NCI-H510A treated with DMSO at 0.1 percent for 48 hours (cell line): ENCODE data around the gene GSTM4.
A peak's percentile ranks its signal among the peaks of the same experiment; 100 is the strongest.

ENCODE experiments used
- DNase-seq: peaks from one replicate; lab custom pipeline; 2025; lab: John Stamatoyannopoulos, UW

The GSTM4 gene

DNA sequence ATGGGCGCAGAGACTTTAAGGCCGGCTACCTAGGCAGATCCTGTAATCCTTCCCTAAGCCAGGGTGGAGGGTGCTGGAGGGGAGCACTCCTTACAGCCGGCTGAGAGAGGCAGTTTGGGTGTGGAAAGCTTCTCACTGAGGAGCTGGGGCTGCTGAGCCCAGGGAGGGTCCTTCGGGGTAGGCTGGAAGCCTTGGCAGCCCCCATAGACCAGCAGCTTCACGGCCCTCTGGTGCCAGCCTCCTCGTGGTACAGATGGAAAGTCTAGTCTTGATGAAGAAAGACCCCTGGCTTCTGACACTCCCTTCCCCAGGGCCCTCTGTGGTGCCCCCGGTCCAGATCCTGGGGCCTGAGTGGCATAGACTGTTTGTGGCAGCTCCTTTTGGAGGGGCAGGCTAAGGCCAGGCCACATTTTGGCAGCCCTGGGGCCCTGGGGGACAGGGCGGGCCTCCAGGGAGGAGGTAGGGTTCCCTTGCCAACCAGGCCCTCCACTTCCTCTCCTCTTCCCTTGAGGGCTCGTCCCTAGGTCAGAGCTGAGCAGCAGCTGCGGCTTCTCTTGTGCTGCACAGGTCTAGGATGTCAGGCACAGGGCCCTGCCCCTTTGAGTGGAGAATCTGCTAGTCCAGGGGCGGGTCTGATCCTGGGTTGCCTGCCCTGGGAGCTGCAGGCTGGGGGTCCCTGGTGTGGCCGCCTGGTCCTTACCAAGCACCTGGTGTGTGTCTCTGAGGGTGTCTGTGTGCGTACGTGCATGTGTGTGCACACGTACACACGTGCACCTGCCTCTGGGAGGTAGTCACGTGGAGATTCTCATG is 31.5 kb upstream of the GSTM4 start:
- DNase-seq: peak; percentile 66

GRCh38 chr1:109625176-109625575 is 30.7 kb upstream of the GSTM4 start:
- DNase-seq: no peak

GRCh38 chr1:109625601-109626560 is 30.0 kb upstream of the GSTM4 start:
- no peak for DNase-seq

- no peak for DNase-seq
Measured at GRCh38 chr1:109626682-109627408, 29.1 kb upstream of the GSTM4 start.

DNA sequence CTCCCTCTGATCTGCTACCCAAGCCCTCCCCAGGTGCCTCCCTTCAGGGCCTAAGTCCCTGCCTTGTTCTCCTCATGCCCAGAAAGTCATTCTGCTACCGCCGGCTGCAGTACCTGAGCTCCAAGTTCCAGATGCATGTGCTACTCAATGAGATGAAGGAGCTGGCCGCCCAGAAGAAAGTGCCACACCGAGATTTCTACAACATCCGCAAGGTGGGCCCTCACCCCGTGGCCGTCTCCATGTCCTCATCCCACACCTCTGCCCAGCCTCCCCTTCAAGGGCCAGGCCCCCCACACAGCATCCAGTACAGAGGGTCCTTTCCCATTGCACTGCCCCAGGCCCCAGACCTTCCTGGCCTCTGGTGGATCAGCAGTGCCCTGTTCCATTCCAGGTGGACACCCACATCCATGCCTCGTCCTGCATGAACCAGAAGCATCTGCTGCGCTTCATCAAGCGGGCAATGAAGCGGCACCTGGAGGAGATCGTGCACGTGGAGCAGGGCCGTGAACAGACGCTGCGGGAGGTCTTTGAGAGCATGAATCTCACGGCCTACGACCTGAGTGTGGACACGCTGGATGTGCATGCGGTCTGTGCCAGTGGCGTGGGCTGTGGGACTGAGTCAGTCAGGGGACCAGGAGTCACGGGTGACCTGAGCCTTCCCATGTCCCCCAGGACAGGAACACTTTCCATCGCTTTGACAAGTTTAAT is 28.1 kb upstream of the GSTM4 start:
- DNase-seq: no peak

GRCh38 chr1:109628540-109629321 is 27.2 kb upstream of the GSTM4 start:
- no peak for DNase-seq

- DNase-seq: no peak
Measured at GRCh38 chr1:109629372-109630030, 26.4 kb upstream of the GSTM4 start.

DNA sequence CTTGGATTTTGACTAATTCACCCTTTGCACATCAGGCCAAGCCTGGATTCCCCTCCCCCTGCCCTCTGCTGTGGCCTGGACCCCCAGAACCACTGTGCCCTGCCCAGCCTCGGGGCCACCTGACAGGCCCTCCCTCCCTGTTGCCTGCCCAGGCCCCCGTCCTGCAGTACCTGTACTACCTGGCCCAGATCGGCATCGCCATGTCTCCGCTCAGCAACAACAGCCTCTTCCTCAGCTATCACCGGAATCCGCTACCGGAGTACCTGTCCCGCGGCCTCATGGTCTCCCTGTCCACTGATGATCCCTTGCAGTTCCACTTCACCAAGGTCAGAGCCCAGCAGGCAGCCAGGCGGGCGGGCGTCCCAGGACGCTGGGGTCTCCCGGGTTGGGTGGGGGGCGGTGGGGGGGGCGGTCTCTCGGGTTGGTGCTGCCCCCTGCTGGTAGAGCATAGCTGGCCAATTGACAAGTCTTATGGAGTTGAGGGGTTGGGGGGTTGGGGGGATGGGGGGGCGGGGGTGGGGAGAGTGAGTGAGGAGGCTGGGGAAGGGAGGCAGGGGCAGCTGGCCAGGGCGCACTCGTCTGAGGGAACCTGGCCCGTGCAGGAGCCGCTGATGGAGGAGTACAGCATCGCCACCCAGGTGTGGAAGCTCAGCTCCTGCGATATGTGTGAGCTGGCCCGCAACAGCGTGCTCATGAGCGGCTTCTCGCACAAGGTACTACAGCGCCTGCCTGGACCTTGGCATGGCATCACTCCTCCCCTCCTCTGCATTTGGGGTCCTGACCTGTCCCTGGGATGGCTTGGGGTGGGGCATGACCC is 25.6 kb upstream of the GSTM4 start:
- DNase-seq: no peak

DNA sequence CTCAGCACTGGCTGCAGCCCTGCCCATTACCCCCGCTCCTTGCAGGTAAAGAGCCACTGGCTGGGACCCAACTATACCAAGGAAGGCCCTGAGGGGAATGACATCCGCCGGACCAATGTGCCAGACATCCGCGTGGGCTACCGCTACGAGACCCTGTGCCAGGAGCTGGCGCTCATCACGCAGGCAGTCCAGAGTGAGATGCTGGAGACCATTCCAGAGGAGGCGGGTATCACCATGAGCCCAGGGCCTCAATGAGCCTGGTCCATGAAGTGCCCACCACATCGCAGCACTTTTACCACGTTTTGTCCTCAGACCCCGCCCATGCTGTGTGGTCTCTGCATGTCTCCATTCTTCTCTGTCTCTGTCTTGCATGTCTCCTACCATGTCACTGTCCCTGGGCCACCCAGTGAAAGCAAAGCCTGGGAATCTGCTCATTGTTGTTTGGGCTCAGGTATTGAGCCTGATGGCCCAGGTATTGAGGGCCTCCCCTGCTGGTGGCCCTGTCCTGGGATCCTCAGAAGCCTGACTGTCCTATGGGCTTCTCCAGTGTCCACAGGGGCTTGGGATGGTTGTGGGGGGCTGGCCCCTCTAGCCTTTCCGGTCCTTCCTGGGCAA is 24.9 kb upstream of the GSTM4 start:
- no peak for DNase-seq

GRCh38 chr1:109631513-109632505 is 24.1 kb upstream of the GSTM4 start:
- no peak for DNase-seq

DNA sequence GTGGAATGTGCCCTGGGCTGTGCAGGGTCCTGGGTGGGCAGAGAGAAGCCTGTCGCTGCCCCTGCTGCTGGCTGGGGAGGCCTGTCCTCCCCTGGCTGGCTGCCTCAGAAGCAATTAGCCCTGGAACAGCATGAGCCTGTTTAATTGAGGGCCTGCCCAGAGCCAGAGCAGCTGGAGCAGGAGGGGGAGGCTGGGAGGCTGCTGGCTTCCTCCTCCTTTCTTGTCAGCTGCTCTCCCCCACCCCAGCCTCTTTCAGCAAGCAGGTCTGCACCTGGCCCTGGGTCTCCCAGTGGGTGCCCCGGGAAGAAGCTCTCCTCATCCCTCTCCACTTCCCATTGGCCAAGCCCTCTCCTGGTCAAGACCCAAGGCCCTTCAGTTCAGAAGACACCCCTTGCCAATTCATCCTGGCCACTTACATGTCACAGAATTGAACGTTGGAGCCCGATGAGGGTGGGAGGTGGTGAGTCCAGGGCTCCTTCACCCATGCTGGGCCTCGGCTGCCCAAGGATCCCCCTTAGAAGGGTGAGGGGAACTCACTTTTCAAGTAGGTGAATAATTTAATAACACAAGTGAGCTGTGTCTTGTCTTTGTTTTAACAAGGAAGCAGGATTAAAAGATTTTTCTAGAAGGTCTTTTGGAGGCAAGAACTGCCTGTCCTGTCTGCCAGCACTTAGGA is 23.1 kb upstream of the GSTM4 start:
- peak; percentile 76 for DNase-seq

- no peak for DNase-seq
Measured at GRCh38 chr1:109634292-109634691, 21.6 kb upstream of the GSTM4 start.

DNA sequence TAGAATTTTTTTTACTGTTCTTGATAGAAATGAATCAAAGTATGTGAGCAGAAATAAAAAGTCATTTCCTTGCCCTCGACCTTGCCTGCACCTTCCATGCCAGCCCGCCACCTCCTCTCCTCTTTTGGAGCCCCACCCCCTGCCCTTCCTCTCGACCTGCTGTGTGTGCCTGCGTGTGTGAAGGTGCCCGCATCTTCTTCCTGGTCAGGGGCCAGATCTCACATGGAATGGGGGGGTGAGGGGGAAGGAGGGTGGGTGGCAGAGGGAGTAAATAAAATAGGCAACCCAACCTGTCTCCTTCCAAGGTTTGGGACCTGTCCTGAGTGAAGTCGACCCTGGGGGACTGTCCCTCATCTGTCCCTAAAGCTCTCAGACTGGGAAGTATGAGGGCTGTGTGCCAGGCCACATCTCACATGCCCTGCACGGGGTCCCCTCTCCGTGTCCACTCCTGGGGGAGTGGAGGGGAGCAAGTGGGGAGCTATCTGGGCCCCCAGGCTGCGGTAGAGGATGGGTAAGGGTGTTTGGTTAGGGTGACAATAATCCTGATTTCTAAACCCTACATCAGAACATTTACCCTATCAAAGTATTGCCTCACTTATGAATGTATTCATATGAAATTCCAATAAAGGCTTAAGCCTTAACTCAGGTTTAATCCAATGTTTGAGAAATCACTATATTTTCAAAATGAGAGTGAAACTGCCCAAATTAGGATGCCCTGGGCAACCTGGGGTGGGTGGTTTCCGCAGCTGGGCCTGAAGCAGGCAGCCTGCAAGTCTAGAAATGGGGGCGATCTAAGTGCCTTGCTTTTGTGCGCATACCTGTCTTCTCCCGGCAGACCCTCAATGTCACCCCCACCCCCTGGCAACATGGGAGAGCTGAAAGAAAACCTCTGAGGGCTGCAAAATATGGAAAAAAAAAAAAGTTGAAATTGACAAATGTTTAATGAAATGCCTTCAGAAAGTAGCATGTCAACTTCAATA is 20.8 kb upstream of the GSTM4 start:
- DNase-seq: no peak

DNA sequence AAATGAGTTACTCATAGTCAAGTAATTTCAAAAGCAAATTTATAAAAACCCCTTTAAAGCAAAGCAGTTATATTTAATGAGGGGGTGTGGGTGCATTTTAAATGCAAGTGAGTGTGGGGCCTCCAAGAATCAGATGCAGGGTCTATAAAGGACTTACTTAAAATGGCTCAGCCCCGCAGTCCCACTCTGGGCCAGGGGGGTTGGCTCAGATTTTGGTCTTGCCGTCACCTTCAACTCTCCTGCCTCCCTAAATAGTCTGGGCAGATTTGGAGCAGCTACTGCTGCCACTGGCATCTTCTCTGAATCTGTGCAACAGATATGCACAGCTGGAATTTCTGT is 20.1 kb upstream of the GSTM4 start:
- no peak for DNase-seq

DNA sequence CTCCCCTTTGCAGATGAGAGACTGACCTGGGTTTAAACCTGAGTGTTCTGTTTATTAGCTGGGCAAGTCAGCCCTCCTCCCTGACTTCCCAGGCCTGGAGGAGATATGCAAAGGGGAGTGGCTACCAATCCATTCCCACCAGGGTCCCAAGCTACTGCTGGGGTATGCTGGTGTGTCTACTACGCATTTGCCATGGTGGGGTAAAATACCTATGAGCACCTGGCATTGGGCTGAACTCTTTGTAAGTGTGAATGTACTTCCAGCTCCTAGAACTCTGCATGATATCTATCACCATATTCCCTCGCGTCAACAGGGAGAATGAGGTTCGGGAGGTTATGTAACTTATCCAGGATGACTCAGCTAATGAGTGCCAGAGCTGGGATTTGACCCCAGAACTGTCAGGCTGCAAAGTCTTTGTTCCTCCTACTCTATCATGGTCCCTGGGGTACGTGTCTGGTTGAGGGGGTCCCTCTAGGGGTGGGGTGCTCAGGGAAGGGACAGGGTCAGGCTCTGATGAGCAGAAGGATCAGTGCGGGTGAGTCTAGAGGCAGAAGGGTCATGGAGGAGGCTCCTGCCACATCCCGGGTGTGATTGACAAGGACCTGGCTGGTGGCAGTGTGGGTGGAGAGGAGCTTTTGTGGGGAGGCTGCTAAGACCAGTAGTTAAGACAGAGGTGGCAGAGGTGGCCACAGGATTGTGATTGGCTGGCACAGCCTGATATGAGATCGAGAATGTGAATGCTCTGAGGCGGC is 19.5 kb upstream of the GSTM4 start:
- no peak for DNase-seq
